SH-SY5Y (cell line): ENCODE results near the gene SNX9.

Experiments
- GATA2 ChIP-seq: IDR thresholded peaks from 2 replicates; pipeline ENCODE4 v1.6.1; 2011; ENCODE audit warnings: mild to moderate bottlenecking, low read depth, low read length
- GATA3 ChIP-seq: IDR thresholded peaks from 2 replicates; pipeline ENCODE4 v1.6.1; 2011; ENCODE audit warnings: low read depth, mild to moderate bottlenecking, low read length, moderate library complexity

GRCh38 chr6:157792671-157793070, 30.4 kb upstream of the SNX9 start:
- TF ChIP-seq GATA2, result no peak
- no peak for TF ChIP-seq GATA3
